Erythroblast (primary cell): Measurements from ENCODE around the gene DLG2.

ENCODE experiments used
- GATA1 ChIP-seq: IDR thresholded peaks from 2 replicates; pipeline ENCODE4 v1.6.1; 2011; ENCODE audit warnings: low read depth, mild to moderate bottlenecking, control low read depth, low read length, moderate library complexity
- POLR2A ChIP-seq: IDR thresholded peaks from 2 replicates; pipeline ENCODE4 v1.6.1; 2011; ENCODE audit warnings: mild to moderate bottlenecking, low read length

GRCh38 chr11:83720675-83721074 lies 1906.5 kb downstream of the DLG2 start:
- no peak for TF ChIP-seq POLR2A
- TF ChIP-seq GATA1: no peak
